ENCODE measurements around the gene CSTF1. TPM values are rescaled to one million over a fixed set of nuclear protein-coding genes. Genes with fewer than 3 reads are reported as not detected.

The CSTF1 gene
- total RNA-seq, 1 experiment from 2014 or later: 44.5 TPM

DNA sequence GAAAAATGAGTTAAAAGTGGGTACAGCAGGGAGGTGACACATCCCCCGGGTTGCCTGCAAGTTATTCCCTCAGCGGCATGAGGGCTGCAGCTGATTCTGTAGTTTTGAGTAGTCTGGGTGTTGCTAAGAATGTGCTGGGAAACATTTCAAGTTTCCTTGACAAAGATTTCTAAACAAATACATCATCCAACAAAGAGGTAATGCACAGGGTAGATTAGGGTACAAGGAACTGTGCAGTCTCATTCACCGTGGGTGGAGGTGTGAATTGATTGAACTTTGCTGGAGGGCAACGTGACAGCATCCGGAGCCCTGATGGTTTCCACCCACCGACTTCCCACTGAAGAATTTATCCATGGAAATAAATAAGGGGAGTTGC is 41.4 kb downstream of the CSTF1 start:
- POLR2A ChIA-PET: no interaction called here
- CTCF ChIA-PET: no interaction called here
- ATAC-seq: no peak

GRCh38 chr20:56437196-56437960 is 44.9 kb downstream of the CSTF1 start:
- ChIA-PET CTCF (no interaction called here), POLR2A (no interaction called here)
- TF ChIP-seq ZNF274 (IDR thresholded peaks at IDR 0.05; ENCODE audit: low read depth, low read length) (no peak), EZH2 (IDR thresholded peaks at IDR 0.05) (no peak), SRF (IDR thresholded peaks at IDR 0.05; ENCODE audit: low read depth) (no peak), EZH2phosphoT487 (IDR thresholded peaks at IDR 0.05; ENCODE audit: borderline replicate concordance) (no peak), SIN3A (IDR thresholded peaks at IDR 0.05; ENCODE audit: low read depth) (no peak), JUND (IDR thresholded peaks at IDR 0.05) (no peak), ZFX (IDR thresholded peaks at IDR 0.05) (no peak)
- TF ChIP-seq, protein P1, sequence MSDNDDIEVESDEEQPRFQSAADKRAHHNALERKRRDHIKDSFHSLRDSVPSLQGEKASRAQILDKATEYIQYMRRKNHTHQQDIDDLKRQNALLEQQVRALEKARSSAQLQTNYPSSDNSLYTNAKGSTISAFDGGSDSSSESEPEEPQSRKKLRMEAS (IDR thresholded peaks at IDR 0.05): no peak
- TF ChIP-seq, protein P2, sequence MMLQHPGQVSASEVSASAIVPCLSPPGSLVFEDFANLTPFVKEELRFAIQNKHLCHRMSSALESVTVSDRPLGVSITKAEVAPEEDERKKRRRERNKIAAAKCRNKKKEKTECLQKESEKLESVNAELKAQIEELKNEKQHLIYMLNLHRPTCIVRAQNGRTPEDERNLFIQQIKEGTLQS (IDR thresholded peaks at IDR 0.05): no peak
- TF ChIP-seq, protein P3, sequence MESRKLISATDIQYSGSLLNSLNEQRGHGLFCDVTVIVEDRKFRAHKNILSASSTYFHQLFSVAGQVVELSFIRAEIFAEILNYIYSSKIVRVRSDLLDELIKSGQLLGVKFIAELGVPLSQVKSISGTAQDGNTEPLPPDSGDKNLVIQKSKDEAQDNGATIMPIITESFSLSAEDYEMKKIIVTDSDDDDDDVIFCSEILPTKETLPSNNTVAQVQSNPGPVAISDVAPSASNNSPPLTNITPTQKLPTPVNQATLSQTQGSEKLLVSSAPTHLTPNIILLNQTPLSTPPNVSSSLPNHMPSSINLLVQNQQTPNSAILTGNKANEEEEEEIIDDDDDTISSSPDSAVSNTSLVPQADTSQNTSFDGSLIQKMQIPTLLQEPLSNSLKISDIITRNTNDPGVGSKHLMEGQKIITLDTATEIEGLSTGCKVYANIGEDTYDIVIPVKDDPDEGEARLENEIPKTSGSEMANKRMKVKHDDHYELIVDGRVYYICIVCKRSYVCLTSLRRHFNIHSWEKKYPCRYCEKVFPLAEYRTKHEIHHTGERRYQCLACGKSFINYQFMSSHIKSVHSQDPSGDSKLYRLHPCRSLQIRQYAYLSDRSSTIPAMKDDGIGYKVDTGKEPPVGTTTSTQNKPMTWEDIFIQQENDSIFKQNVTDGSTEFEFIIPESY (IDR thresholded peaks at IDR 0.05; ENCODE audit: extremely low read depth, insufficient replicate concordance, low read length): no peak

More for the DNA sequence above, 41.4 kb downstream of the CSTF1 start:
- Histone ChIP-seq H3K9me2 (ENCODE audit: insufficient read depth) (no peaks in the 10 kb centered on the region), H4K20me1 (ENCODE audit: insufficient read depth) (no peaks in the 10 kb centered on the region), H3K4me3 (replicated peaks in 1 of 2; ENCODE audit: low read depth in 1 of 2, low read length in 2 of 2) (no peak overlapping the region), H3K4me2 (ENCODE audit: low read length) (no peak overlapping the region), H2AFZ (ENCODE audit: low read depth, low read length, poor library complexity, severe bottlenecking) (no peak overlapping the region), H3K79me2 (ENCODE audit: insufficient read depth, low read length) (no peaks in the 10 kb centered on the region), H3K4me1 (ENCODE audit: control insufficient read depth in 1 of 2, insufficient read depth in 2 of 2, low read length in 2 of 2) (peaks cover 0 to 11% of the 10 kb centered on the region in 2 experiments; a peak in 2 of 4 replicates), H3K36me3 (ENCODE audit: control insufficient read depth in 1 of 2, insufficient read depth in 2 of 2, low read length in 2 of 2) (no peaks in the 10 kb centered on the region), H3K9ac (ENCODE audit: low read length) (no peak overlapping the region), H3K27ac (ENCODE audit: low read depth, low read length) (no peak overlapping the region), H3K9me3 (ENCODE audit: control insufficient read depth in 1 of 2, insufficient read depth in 1 of 2, low read depth in 1 of 2, low read length in 2 of 2) (no peaks in the 10 kb centered on the region), H3K27me3 (ENCODE audit: insufficient read depth, low read length) (no peaks in the 10 kb centered on the region)
- intact Hi-C loops (cut with micrococcal nuclease): no loop called here
- BruUV-seq (replicated peaks): no TSS peak
- TF ChIP-seq SIN3A (IDR thresholded peaks at IDR 0.05; ENCODE audit: low read depth) (no peak), CEBPB (IDR thresholded peaks at IDR 0.05; ENCODE audit: low read depth) (no peak), ZNF274 (IDR thresholded peaks at IDR 0.05; ENCODE audit: low read depth, low read length) (no peak), SRF (IDR thresholded peaks at IDR 0.05; ENCODE audit: low read depth) (no peak), JUND (IDR thresholded peaks at IDR 0.05) (no peak), EGR1 (IDR thresholded peaks at IDR 0.05; ENCODE audit: low read depth) (no peak), RAD21 (IDR thresholded peaks at IDR 0.05; ENCODE audit: low read depth) (no peak), EZH2 (IDR thresholded peaks at IDR 0.05) (no peak), ZFX (IDR thresholded peaks at IDR 0.05) (no peak), ELF1 (IDR thresholded peaks at IDR 0.05; ENCODE audit: borderline replicate concordance, low read depth) (no peak)
- TF ChIP-seq, protein P1 (IDR thresholded peaks at IDR 0.05): no peak
- TF ChIP-seq, protein P2 (IDR thresholded peaks at IDR 0.05): no peak
- no peak for DNase-seq (ENCODE audit: low read depth, low spot score)
- RAD21 ChIA-PET (ENCODE audit: low non-redundant PET in 1 of 2, low total read pairs in 2 of 2, uncharacterized antibody in 2 of 2, unreplicated experiment in 2 of 2): no interaction called here

More at GRCh38 chr20:56437196-56437960, 44.9 kb downstream of the CSTF1 start:
- no peaks in the 10 kb centered on the region for H3K79me2 ChIP-seq (ENCODE audit: insufficient read depth, low read length)
- H3K4me2 ChIP-seq (ENCODE audit: low read length): no peak overlapping the region
- no peaks in the 10 kb centered on the region for H4K20me1 ChIP-seq (ENCODE audit: insufficient read depth)
- H3K9me2 ChIP-seq (ENCODE audit: insufficient read depth): no peaks in the 10 kb centered on the region
- H3K36me3 ChIP-seq (ENCODE audit: control insufficient read depth in 1 of 2, insufficient read depth in 2 of 2, low read length in 2 of 2): no peaks in the 10 kb centered on the region
- intact Hi-C loops (cut with micrococcal nuclease): no loop called here
- no peak for DNase-seq (ENCODE audit: low read depth, low spot score)
- RAD21 ChIA-PET (ENCODE audit: low non-redundant PET in 1 of 2, low total read pairs in 2 of 2, uncharacterized antibody in 2 of 2, unreplicated experiment in 2 of 2): no interaction called here
- H3K27me3 ChIP-seq (ENCODE audit: insufficient read depth, low read length): no peaks in the 10 kb centered on the region
- H3K4me1 ChIP-seq (ENCODE audit: control insufficient read depth in 1 of 2, insufficient read depth in 2 of 2, low read length in 2 of 2): no peaks in the 10 kb centered on the region
- no peak for ATAC-seq
- no peak overlapping the region for H3K9ac ChIP-seq (ENCODE audit: low read length)
- H3K27ac ChIP-seq (ENCODE audit: low read depth, low read length): no peak overlapping the region
- no peak overlapping the region for H2AFZ ChIP-seq (ENCODE audit: low read depth, low read length, poor library complexity, severe bottlenecking)
- H3K4me3 ChIP-seq (replicated peaks in 1 of 2; ENCODE audit: low read depth in 1 of 2, low read length in 2 of 2): no peak overlapping the region
- no peaks in the 10 kb centered on the region for H3K9me3 ChIP-seq (ENCODE audit: control insufficient read depth in 1 of 2, insufficient read depth in 1 of 2, low read depth in 1 of 2, low read length in 2 of 2)
- BruUV-seq (replicated peaks): no TSS peak
